Gastroesophageal sphincter (tissue), 4 donors: ENCODE results near the gene AK1. TPM values are rescaled to one million over a fixed set of nuclear protein-coding genes. Genes with fewer than 3 reads are reported as not detected.

ENCODE experiments used
- ATAC-seq: fragments of 150-250 bp; one replicate; pipeline ENCODE4 v1.9.1; 2016; ENCODE audit warnings: mild to moderate bottlenecking, moderate library complexity
- H3K27ac ChIP-seq, 4 donors: fragments of 200-600 bp; sonication (generic) in 3 of 4; 1 replicate in 3 of 4; 2 replicates in 1 of 4; pipeline ENCODE4 v1.5.1; 2016 to 2019
- H3K27me3 ChIP-seq: fragments of 200-600 bp; sonication (generic); one replicate; pipeline ENCODE4 v1.5.1; 2019
- H3K36me3 ChIP-seq, 2 donors: fragments of 200-600 bp; sonication (generic); one replicate each; pipeline ENCODE4 v1.5.1; 2019; ENCODE audit warnings: control low read depth in 1 of 2
- H3K4me1 ChIP-seq, 3 donors: fragments of 200-600 bp; sonication (generic); 1 replicate in 2 of 3; 2 replicates in 1 of 3; pipeline ENCODE4 v1.5.1; 2016 to 2019; ENCODE audit warnings: control low read depth in 2 of 3
- H3K4me3 ChIP-seq, 2 donors: fragments of 200-600 bp; sonication (generic); one replicate each; pipeline ENCODE4 v1.5.1; 2019; ENCODE audit warnings: mild to moderate bottlenecking in 1 of 2, moderate library complexity in 1 of 2
- H3K9me3 ChIP-seq, 3 donors: fragments of 200-600 bp; sonication (generic); one replicate each; pipeline ENCODE4 v1.5.1; 2017 to 2019; ENCODE audit warnings: control low read depth in 2 of 3
- CTCF ChIP-seq, 4 experiments: fragments of 200-600 bp in 2 of 4; fragments of 450-650 bp in 2 of 4; sonication (generic) in 1 of 4; IDR thresholded peaks; one replicate each; pipeline ENCODE4 v1.5.1; 2017 to 2019; ENCODE audit warnings: antibody characterized with exemption in 4 of 4, mild to moderate bottlenecking in 2 of 4, moderate library complexity in 2 of 4
- EP300 ChIP-seq: sonication (generic); formaldehyde crosslinking; IDR thresholded peaks from one replicate; pipeline ENCODE4 v1.6.1; 2017; ENCODE audit warnings: antibody characterized with exemption, mild to moderate bottlenecking
- POLR2A ChIP-seq, 2 donors: fragments of 450-650 bp; IDR thresholded peaks; one replicate each; pipeline ENCODE4 v1.6.1; 2017; ENCODE audit warnings: antibody characterized with exemption in 2 of 2, mild to moderate bottlenecking in 2 of 2, moderate library complexity in 1 of 2
- POLR2AphosphoS5 ChIP-seq: sonication (generic); formaldehyde crosslinking; IDR thresholded peaks from one replicate; pipeline ENCODE4 v1.6.1; 2017; ENCODE audit warnings: antibody characterized with exemption
- WGBS, 2 donors: methylation state at CpG; one replicate each; pipeline ENCODE4 v1.1.5; 2018; ENCODE audit warnings: low coverage in 1 of 2; 5-methylcytosine and 5-hydroxymethylcytosine counted together
- small RNA-seq, 4 donors: library from RNA; depleted of rRNA; stranded (forward); fragments of <200 nt; gene quantifications; one replicate each; pipeline ENCODE3, GENCODE V24; 2016
- total RNA-seq, 4 donors: library from RNA; depleted of rRNA; stranded (reverse); fragments of >200 nt; gene quantifications; one replicate each; pipeline ENCODE4 v1.1.0, GENCODE V29; 2016

Gene AK1
- total RNA-seq, 4 donors from 2014 or later: 46.7 to 73.9 (median 49.7) TPM

- H3K4me1 ChIP-seq: peaks cover 0 to 21% (median 4%) of the 10 kb centered on the region in 3 donors
- peaks cover 16% of the 10 kb centered on the region for H3K27me3 ChIP-seq
- no peak for ATAC-seq
- no peak overlapping the region for H3K27ac ChIP-seq
- no peak for TF ChIP-seq EP300
- no peak for TF ChIP-seq POLR2AphosphoS5
- TF ChIP-seq CTCF (IDR thresholded peaks at IDR 0.05): no peak
- TF ChIP-seq POLR2A (IDR thresholded peaks at IDR 0.05): no peak
- H3K9me3 ChIP-seq: no peaks in the 10 kb centered on the region
- WGBS, 2 donors: 71 to 77% methylated on average over 4 of the region's 4 CpGs
- peaks cover 0 to 77% of the 10 kb centered on the region in 2 donors for H3K36me3 ChIP-seq
- H3K4me3 ChIP-seq: no peak overlapping the region
Measured at GRCh38 chr9:127822108-127822507, 55.4 kb downstream of the AK1 start.

GRCh38 chr9:127818574-127818973, 58.9 kb downstream of the AK1 start:
- WGBS, 2 donors: 100% methylated on average over 4 of the region's 11 CpGs; no CpG with 5 or more reads in 1 of the 2 donors
- no peaks in the 10 kb centered on the region for H3K27me3 ChIP-seq
- no peak for TF ChIP-seq POLR2AphosphoS5
- no peak for TF ChIP-seq POLR2A (IDR thresholded peaks at IDR 0.05)
- TF ChIP-seq EP300: no peak
- TF ChIP-seq CTCF (IDR thresholded peaks at IDR 0.05): no peak
- no peak overlapping the region for H3K27ac ChIP-seq
- no peak overlapping the region for H3K4me3 ChIP-seq
- no peak for ATAC-seq
- H3K4me1 ChIP-seq: peaks cover 0 to 6% (median 0%) of the 10 kb centered on the region in 3 donors
- H3K9me3 ChIP-seq: no peaks in the 10 kb centered on the region
- H3K36me3 ChIP-seq: peaks cover 0 to 88% of the 10 kb centered on the region in 2 donors

- 54 to 84% methylated on average over 5 to 6 of the region's 17 CpGs for WGBS, 2 donors
- peaks cover 0 to 9% (median 0%) of the 10 kb centered on the region in 3 donors for H3K4me1 ChIP-seq
- peaks cover 0 to 91% of the 10 kb centered on the region in 2 donors for H3K36me3 ChIP-seq
- H3K27me3 ChIP-seq: no peaks in the 10 kb centered on the region
- no peak for TF ChIP-seq CTCF (IDR thresholded peaks at IDR 0.05)
- no peak for ATAC-seq
- H3K27ac ChIP-seq: no peak overlapping the region
- H3K4me3 ChIP-seq: no peak overlapping the region
- no peaks in the 10 kb centered on the region for H3K9me3 ChIP-seq
Measured at GRCh38 chr9:127817881-127818434, 59.5 kb downstream of the AK1 start.

- Histone ChIP-seq H3K4me3 (no peak overlapping the region), H3K27me3 (no peaks in the 10 kb centered on the region), H3K36me3 (peaks cover 0 to 98% of the 10 kb centered on the region in 2 donors), H3K4me1 (peaks cover 0 to 9% (median 0%) of the 10 kb centered on the region in 3 donors), H3K9me3 (no peaks in the 10 kb centered on the region), H3K27ac (peak overlapping the region in 1 of 4 donors; percentile 16)
- ATAC-seq: no peak
- 50% methylated on average over 2 of the region's 8 CpGs; no CpG with 5 or more reads in 1 of the 2 donors for WGBS, 2 donors
- no peak for TF ChIP-seq EP300
Measured at GRCh38 chr9:127816728-127817127, 60.7 kb downstream of the AK1 start.

Small RNA genes within 50 kb of the gene (small RNA-seq; reads per million reads assigned to genes)
- gene MIR4672: 0 reads per million in 4 donors
- gene RF00019: 0 reads per million in 4 donors
- gene RNA5SP296: 0 reads per million in 4 donors

Other genes starting within 250 kb of the AK1 start
- gene CFAP157, start 170.7 kb downstream of the AK1 start, total RNA-seq: under 1 TPM in 1 of 4 donors, not detected in 3; 0.31 TPM
- 10 to 100 TPM in 3 of 4 donors, 1 to 10 TPM in 1; 8.7 to 19.3 (median 16.8) TPM for gene PTRH1, start 162.0 kb downstream of the AK1 start, total RNA-seq
- gene TTC16, start 161.6 kb downstream of the AK1 start, total RNA-seq: not detected
- 1 to 10 TPM; 5.9 to 8.9 (median 7.6) TPM for gene TOR2A, start 142.4 kb downstream of the AK1 start, total RNA-seq
- 10 to 100 TPM in 1 of 4 donors, 1 to 10 TPM in 3; 6.1 to 12.1 (median 8.5) TPM for gene SH2D3C, start 99.0 kb downstream of the AK1 start, total RNA-seq
- 10 to 100 TPM; 81.8 to 92.8 (median 86.5) TPM for gene CDK9, start 91.6 kb downstream of the AK1 start, total RNA-seq
- 10 to 100 TPM; 42.5 to 91.4 (median 63.2) TPM for gene FPGS, start 74.8 kb downstream of the AK1 start, total RNA-seq
- 10 to 100 TPM; 21.3 to 76.5 (median 48.0) TPM for gene ENG, start 23.0 kb downstream of the AK1 start, total RNA-seq
- gene ST6GALNAC6, start 21.9 kb upstream of the AK1 start, total RNA-seq: 100 to 1,000 TPM; 112 to 146 (median 132) TPM
- 10 to 100 TPM; 25.2 to 49.7 (median 31.7) TPM for gene ST6GALNAC4, start 39.4 kb upstream of the AK1 start, total RNA-seq
- 1 to 10 TPM in 2 of 4 donors, under 1 TPM in 1, not detected in 1; 0.66 to 3.4 (median 3.1) TPM for gene PIP5KL1, start 53.1 kb upstream of the AK1 start, total RNA-seq
- gene DPM2, start 60.2 kb upstream of the AK1 start, total RNA-seq: 10 to 100 TPM in 2 of 4 donors, 1 to 10 TPM in 2; 8.9 to 15.0 (median 11.2) TPM
- gene EEIG1, start 103.3 kb upstream of the AK1 start, total RNA-seq: 10 to 100 TPM in 3 of 4 donors, 1 to 10 TPM in 1; 7.0 to 22.0 (median 16.3) TPM
- 10 to 100 TPM in 1 of 4 donors, 1 to 10 TPM in 3; 5.3 to 11.4 (median 8.6) TPM for gene NAIF1, start 189.6 kb upstream of the AK1 start, total RNA-seq
- gene SLC25A25, start 190.6 kb upstream of the AK1 start, total RNA-seq: 10 to 100 TPM; 16.1 to 64.1 (median 18.3) TPM